Ovary (tissue), 3 donors: ENCODE measurements around the gene TBC1D8.

ENCODE experiments used
- CTCF ChIP-seq, 3 donors: fragments of 450-650 bp in 2 of 3; fragments of 200-600 bp in 1 of 3; IDR thresholded peaks; one replicate each; pipeline versions ENCODE4 v1.5.1 to v1.8.0; 2016 to 2022; ENCODE audit warnings: antibody characterized with exemption in 3 of 3, mild to moderate bottlenecking in 1 of 3
- POLR2A ChIP-seq: fragments of 450-650 bp; IDR thresholded peaks from one replicate; pipeline ENCODE4 v1.6.1; 2017; ENCODE audit warnings: antibody characterized with exemption, mild to moderate bottlenecking, moderate library complexity
- donor health status: DM: no; HTN: no; CAD: no.

GRCh38 chr2:101004620-101005325 lies 146.4 kb downstream of the TBC1D8 start:
- TF ChIP-seq CTCF (IDR thresholded peaks at IDR 0.05) (no peak), POLR2A (no peak)
